Measurements from ENCODE around the gene KDM3A.
A peak's percentile ranks its signal among the peaks of the same experiment; 100 is the strongest.

KDM3A gene

GRCh38 chr2:86518481-86518880, 77.3 kb downstream of the KDM3A start:
- peak; percentile 34 for DNase-seq (ENCODE audit: low spot score)

GRCh38 chr2:86519349-86519748, 78.2 kb downstream of the KDM3A start:
- no peak for DNase-seq (ENCODE audit: low spot score)

GRCh38 chr2:86520153-86520552, 79.0 kb downstream of the KDM3A start:
- no peak for DNase-seq (ENCODE audit: low spot score)

GRCh38 chr2:86521922-86522321, 80.8 kb downstream of the KDM3A start:
- DNase-seq (ENCODE audit: low spot score): no peak

- DNase-seq (ENCODE audit: low spot score): no peak
Observed at GRCh38 chr2:86522711-86523110, 81.5 kb downstream of the KDM3A start.

GRCh38 chr2:86523491-86523890, 82.3 kb downstream of the KDM3A start:
- DNase-seq (ENCODE audit: low spot score): no peak

GRCh38 chr2:86525421-86526340, 84.5 kb downstream of the KDM3A start:
- DNase-seq (ENCODE audit: low spot score): no peak

- DNase-seq (ENCODE audit: low spot score): no peak
Observed at GRCh38 chr2:86533589-86533988, 92.4 kb downstream of the KDM3A start.

GRCh38 chr2:86541334-86541733, 100.2 kb downstream of the KDM3A start:
- DNase-seq (ENCODE audit: low spot score): no peak

Data from CD4-positive, alpha-beta T cell treated with Interleukin-15 for 4 hours (primary cell).